Mucosa of descending colon (tissue), 3 donors: Measurements from ENCODE around the gene MRPS10. TPM values are rescaled to one million over a fixed set of nuclear protein-coding genes. Genes with fewer than 3 reads are reported as not detected.
"Not testable (repeated sequence)": the region's sequence is repeated elsewhere in the genome, so short reads cannot be mapped to it uniquely, and the experiment has no call there.

ENCODE experiments used
- ATAC-seq: fragments of 200-7000 bp; cut with Tn5 transposase; one replicate; pipeline ENCODE4 v1.9.1; 2020; ENCODE audit warnings: mild to moderate bottlenecking, moderate library complexity
- DNase-seq, 3 donors: peaks; one replicate each; pipeline ENCODE4 v3.0.0-alpha.2; 2020
- H3K36me3 ChIP-seq: fragments of 200-600 bp; one replicate; pipeline ENCODE4 v1.8.0; 2021; ENCODE audit warnings: low read depth, mild to moderate bottlenecking
- H3K4me1 ChIP-seq: fragments of 200-600 bp; one replicate; pipeline ENCODE4 v1.8.0; 2021; ENCODE audit warnings: low read depth, mild to moderate bottlenecking
- H3K4me3 ChIP-seq: fragments of 200-600 bp; one replicate; pipeline ENCODE4 v1.8.0; 2021; ENCODE audit warnings: mild to moderate bottlenecking
- H3K9me3 ChIP-seq: fragments of 200-600 bp; one replicate; pipeline ENCODE4 v1.8.0; 2021; ENCODE audit warnings: mild to moderate bottlenecking
- CTCF ChIP-seq: fragments of 200-600 bp; IDR thresholded peaks from one replicate; pipeline ENCODE4 v1.8.0; 2022; ENCODE audit warnings: antibody characterized with exemption, mild to moderate bottlenecking
- intact Hi-C, 2 donors: fragments of 100-400 bp; cut with DNase I in 1 of 2; cut with micrococcal nuclease in 1 of 2; formaldehyde crosslinking; loops; one replicate each; pipeline versions ENCODE4 v1.11.0 to v1.11.1; 2022; cut with DNase I, micrococcal nuclease
- total RNA-seq, 3 donors: library from RNA; stranded (reverse); fragmentation: NEBNext Ultra II Directional in 2 of 3; extraction: Animal tissue kit (Norgen Biotek cat#: 25700) in 2 of 3; gene quantifications; one replicate each; pipeline versions ENCODE4 v1.2.1 to v1.2.4, GENCODE V29; 2021 to 2023
- donor health status: DM: no; HTN: no; CAD: no; lungs with moderate emphysema.
- donor health status: DM: no; HTN: no; CAD: no.
- donor health status: DM: no; HTN: yes; CAD: no.

The MRPS10 gene
- total RNA-seq, 3 donors from 2014 or later: 22.2 to 31.7 (median 31.5) TPM

GRCh38 chr6:42222448-42222847 is 4.8 kb upstream of the MRPS10 start:
- Histone ChIP-seq H3K9me3 (no peaks in the 10 kb centered on the region), H3K4me1 (peaks cover 15% of the 10 kb centered on the region), H3K4me3 (no peak overlapping the region), H3K36me3 (no peaks in the 10 kb centered on the region)
- intact Hi-C loops: no loop called here
- TF ChIP-seq CTCF: no peak
- no peak for ATAC-seq
- no peak for DNase-seq

GRCh38 chr6:42221546-42221945 is 3.9 kb upstream of the MRPS10 start:
- ATAC-seq (no peak), DNase-seq (no peak)
- no peaks in the 10 kb centered on the region for H3K36me3 ChIP-seq
- H3K4me3 ChIP-seq: no peak overlapping the region
- no peak for TF ChIP-seq CTCF
- peaks cover 15% of the 10 kb centered on the region for H3K4me1 ChIP-seq
- no peaks in the 10 kb centered on the region for H3K9me3 ChIP-seq
- intact Hi-C loops: no loop called here

GRCh38 chr6:42220807-42221206 is 3.1 kb upstream of the MRPS10 start:
- Histone ChIP-seq H3K4me1 (peaks cover 9% of the 10 kb centered on the region), H3K4me3 (no peak overlapping the region), H3K9me3 (no peaks in the 10 kb centered on the region), H3K36me3 (no peaks in the 10 kb centered on the region)
- TF ChIP-seq CTCF: no peak
- intact Hi-C loops: no loop called here
- DNase-seq: no peak
- ATAC-seq: no peak

GRCh38 chr6:42217157-42217518 is 523 bp downstream of the MRPS10 start:
- DNase-seq: no peak
- no peak for ATAC-seq
- H3K36me3 ChIP-seq: no peaks in the 10 kb centered on the region
- no peak for TF ChIP-seq CTCF
- intact Hi-C loops: no loop called here
- no peaks in the 10 kb centered on the region for H3K9me3 ChIP-seq
- H3K4me1 ChIP-seq: peaks cover 12% of the 10 kb centered on the region
- H3K4me3 ChIP-seq: peak overlapping the region; percentile 56

- ATAC-seq, H3K4me3 ChIP-seq, intact Hi-C loops: not testable (repeated sequence)
These were observed 1.2 kb downstream of the MRPS10 start for GRCh38 chr6:42216495-42216894.

GRCh38 chr6:42212442-42212841 is 5.2 kb downstream of the MRPS10 start:
- Histone ChIP-seq H3K4me3 (no peak overlapping the region), H3K36me3 (peaks cover 11% of the 10 kb centered on the region), H3K4me1 (peaks cover 8% of the 10 kb centered on the region), H3K9me3 (no peaks in the 10 kb centered on the region)
- intact Hi-C loops: loop anchor here in 1 of 2 donors (5.0 kb wide), 1 partner anchor 135 kb away; no protein-coding TSS in a partner anchor
- ATAC-seq: no peak
- DNase-seq: no peak
- TF ChIP-seq CTCF: no peak

More at GRCh38 chr6:42216495-42216894, 1.2 kb downstream of the MRPS10 start:
- H3K4me1 ChIP-seq: peaks cover 12% of the 10 kb centered on the region
- not testable (repeated sequence) for DNase-seq, H3K9me3 ChIP-seq, H3K36me3 ChIP-seq
